AG09319 (cell line): ENCODE results near the gene SIL1.

Experiments used
- DNase-seq: peaks from one replicate; pipeline ENCODE4 v3.0.0-alpha.2; 2010; ENCODE audit warnings: low read depth; ENCODE audit errors: extremely low read depth
- TF ChIP-seq, protein P1 (sequence below): IDR thresholded peaks from 2 replicates; pipeline ENCODE4 v1.5.1; 2011; ENCODE audit warnings: low read depth, mild to moderate bottlenecking, inconsistent platforms, low read length, moderate library complexity

SIL1 gene

DNA sequence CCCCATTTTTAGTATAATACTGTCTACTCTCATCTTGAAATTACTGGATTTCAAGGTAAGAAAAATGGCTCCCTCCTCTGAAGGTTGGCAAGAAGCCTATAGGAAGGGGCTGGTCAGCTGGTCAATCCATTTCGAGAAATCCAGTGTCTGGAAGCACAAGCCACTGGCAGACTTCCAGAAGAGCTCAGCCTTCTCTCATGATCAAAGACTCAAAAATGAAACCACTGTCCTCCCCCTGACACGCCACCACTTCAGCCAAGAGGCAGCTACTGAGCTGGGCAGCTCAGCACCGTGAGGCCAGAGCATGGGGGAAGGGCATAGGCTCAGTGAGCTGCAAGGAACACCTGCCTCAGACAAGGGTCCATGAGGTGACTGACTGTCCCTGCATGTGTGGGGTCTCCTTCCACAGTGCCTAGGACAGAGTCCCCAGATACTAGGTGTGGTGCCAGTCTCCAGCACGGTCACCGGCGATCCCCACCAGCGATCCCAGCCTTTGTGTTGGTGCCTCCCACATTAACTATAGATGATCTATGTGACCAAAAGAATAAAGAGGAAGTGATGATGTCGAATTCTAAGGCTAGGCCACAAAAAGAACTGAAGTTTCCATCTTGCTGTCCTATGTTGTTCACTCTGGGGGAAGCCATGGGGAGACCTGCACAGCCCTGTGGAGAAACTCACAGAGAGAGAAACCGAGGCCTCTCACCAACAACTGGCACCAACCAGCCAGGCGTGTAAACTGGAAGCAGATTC is 222.9 kb downstream of the SIL1 start:
- TF ChIP-seq, protein P1, sequence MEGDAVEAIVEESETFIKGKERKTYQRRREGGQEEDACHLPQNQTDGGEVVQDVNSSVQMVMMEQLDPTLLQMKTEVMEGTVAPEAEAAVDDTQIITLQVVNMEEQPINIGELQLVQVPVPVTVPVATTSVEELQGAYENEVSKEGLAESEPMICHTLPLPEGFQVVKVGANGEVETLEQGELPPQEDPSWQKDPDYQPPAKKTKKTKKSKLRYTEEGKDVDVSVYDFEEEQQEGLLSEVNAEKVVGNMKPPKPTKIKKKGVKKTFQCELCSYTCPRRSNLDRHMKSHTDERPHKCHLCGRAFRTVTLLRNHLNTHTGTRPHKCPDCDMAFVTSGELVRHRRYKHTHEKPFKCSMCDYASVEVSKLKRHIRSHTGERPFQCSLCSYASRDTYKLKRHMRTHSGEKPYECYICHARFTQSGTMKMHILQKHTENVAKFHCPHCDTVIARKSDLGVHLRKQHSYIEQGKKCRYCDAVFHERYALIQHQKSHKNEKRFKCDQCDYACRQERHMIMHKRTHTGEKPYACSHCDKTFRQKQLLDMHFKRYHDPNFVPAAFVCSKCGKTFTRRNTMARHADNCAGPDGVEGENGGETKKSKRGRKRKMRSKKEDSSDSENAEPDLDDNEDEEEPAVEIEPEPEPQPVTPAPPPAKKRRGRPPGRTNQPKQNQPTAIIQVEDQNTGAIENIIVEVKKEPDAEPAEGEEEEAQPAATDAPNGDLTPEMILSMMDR = no peak
- DNase-seq = peak; percentile 34

DNA sequence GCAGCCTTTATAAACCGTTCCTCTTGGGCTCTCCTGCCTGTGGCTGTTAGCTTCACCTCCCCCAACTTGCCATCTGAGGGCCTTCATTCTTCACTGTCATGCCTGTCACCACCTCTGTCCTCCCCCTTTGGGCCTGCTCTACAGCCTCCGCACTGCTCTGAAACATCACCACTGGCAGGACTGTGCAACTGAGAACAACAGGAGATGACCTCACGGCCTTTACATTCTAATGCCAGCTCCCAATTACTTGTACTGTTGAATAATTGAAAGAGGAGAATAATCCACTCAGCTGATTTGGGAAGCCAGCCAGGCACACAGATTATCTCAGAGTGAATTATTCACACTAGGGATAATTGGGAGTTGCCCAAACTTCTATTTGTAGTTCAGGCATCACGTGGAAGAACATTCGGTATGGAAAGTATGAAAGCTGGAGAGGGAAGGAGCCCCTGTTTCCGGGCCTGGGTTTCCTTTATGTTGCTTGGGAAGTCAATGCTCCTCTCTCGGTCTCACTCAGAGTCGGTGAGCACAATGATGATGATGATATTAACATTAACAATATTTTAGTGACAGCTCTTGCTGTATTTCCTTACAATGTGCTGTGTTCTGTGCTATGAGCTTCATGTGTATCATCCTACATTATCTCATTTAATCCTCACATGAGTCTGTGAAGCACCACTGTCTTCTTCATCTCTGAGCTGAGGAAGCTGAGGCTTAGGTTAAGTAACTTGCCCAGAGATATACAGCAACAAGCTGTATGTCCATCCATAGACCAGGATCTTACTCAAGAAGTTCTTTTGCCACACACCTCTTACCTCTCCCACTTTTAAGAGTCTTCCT is 223.7 kb downstream of the SIL1 start:
- DNase-seq = no peak
- TF ChIP-seq, protein P1 = no peak

DNA sequence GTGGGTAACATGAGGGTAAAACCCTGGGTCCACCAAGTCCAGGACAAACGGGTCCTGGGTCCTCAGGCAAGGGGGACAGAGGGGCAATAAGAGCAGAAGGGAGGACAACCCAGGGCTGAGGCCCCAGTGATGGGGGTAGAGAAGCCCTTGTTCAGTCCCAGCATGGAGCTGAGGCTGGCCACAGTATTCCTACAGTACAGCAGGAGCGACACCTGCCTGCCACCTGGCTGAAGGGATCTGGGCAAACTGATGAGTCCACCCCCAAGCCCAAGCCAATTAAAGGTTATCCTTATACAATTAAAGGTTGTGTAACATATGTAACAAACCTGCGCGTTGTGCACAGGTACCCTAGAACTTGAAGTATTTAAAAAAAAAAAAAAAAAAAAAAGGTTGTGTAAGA is 225.3 kb downstream of the SIL1 start:
- TF ChIP-seq, protein P1 = no peak
- no peak for DNase-seq

DNA sequence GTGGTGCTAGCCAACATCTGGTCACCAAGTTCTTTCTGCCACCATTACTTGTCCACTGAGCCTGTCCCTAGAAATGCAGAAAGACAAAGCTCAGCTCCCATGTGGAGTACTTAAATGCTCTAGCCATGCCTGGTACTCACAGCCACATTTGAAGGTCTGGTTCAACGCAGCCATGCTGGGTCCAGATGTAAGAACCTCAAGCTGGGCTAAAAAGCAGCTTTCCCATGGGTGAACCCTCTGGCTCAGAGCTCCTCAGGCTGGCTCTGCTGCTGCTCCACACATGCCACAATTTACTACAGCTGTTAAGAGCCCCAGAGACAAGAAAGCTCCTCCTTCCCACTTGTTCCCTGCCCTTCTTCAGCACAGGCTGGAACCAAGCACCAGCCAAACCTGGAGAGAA is 225.9 kb downstream of the SIL1 start:
- TF ChIP-seq, protein P1 = no peak
- DNase-seq = no peak

DNA sequence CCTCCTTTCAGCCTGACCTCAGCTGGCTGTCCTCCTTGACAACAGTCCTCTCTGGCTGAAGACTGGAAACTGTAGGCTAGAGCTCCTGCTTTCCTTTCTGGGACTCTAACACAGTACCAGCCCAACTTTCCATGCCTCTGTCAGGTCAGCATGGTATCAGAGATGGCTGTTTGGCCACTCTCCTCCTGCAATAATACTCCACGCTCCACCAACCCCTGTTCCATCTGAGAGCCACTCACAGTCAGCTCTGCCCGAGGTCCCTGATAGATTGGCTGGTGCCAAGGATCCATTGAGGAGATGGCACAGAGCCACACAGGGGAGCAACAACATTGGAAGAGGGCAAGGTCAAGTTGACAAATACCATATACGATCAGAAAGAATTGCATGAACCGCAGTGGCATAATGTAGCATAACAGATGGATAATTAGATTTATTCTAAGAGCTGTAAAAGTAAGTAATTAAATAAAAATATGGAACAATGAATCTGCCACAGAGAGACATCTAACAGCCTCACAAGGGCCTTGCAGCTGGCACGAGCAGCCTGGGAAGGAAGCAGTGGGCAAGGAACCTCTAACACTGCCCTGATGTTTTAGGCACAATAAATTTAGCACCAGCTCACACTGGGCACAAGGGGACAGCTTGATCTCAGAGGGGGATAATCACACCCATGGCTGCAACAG is 228.7 kb downstream of the SIL1 start:
- no peak for DNase-seq
- TF ChIP-seq, protein P1 = no peak

DNA sequence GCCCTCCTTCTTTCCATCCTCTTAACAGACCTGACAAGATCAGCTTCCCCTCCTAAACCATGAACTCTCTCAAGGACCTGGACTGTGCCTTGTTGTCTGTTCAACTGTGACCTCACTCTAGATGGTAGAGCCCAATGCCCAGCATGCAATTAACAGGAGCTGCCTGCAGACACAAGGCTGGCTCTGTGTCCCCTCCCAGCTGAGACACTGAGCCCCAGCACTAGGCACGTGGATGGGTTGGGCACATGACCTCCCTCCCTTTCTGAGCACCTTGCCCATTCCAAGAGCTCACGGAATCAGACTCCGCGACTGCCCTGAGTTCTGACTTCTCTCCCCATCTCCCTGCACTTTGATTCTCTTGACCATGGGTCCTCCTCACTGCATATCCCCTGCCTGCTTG is 229.6 kb downstream of the SIL1 start:
- no peak for DNase-seq
- TF ChIP-seq, protein P1 = no peak
